Fibroblast of the conjunctiva (primary cell): ENCODE data around the gene TNXB.
"Not testable (repeated sequence)": the region's sequence is repeated elsewhere in the genome, so short reads cannot be mapped to it uniquely, and the experiment has no call there.

ENCODE experiments used
- DNase-seq: peaks from one replicate; pipeline ENCODE4 v3.0.0-alpha.2; 2010; ENCODE audit warnings: low read depth

TNXB gene

DNA sequence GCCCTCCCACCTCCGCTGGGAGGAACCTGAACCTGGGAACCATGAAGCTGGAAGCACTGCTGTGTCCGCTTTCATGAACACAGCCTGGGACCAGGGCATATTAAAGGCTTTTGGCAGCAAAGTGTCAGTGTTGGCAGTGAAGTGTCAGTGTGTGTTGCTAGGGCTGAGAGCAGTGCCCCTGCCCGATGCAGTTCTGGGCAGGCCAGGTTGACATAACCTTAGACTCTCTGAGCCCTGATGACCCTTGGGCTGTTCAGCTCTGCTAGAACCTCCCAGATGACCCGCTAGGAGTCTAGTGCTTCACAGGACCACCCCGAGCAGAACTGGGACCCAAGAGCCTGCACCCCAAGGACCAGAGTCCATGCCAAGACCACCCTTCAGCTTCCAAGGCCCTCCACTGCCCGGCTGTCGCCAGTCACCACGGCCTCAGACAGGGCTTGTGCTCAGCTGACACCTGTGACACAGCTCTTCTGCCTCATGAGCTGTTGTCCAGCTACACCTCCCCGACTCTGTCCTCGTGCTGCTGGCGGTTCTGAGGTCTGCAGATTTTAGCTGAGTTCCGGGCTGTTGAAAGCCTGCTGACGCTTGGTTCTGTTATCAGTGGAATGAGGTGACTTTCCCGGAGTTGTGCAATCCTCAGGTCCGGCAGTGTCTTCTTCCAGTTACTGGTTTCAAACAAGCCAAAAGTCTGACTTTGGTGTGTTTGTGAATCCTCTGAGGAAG is 106.4 kb downstream of the TNXB start:
- not testable (repeated sequence) for DNase-seq

DNA sequence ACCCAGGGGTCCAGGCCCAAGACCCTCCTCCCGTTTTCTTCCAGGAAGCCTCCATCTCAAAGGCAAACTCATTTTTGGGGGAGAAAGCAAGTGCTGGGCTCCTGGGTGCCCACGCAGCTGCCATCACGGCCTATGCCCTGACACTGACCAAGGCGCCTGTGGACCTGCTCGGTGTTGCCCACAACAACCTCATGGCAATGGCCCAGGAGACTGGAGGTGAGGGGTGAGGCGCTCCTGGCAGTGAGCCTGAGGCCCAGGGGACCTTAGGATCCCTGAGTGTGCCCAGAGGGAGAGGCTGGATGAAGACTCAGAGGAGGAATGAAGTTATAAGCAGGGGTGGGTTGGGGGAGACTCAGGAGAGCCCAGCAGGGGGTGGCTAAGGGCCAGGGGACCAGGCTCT is 112.8 kb downstream of the TNXB start:
- not testable (repeated sequence) for DNase-seq

DNA sequence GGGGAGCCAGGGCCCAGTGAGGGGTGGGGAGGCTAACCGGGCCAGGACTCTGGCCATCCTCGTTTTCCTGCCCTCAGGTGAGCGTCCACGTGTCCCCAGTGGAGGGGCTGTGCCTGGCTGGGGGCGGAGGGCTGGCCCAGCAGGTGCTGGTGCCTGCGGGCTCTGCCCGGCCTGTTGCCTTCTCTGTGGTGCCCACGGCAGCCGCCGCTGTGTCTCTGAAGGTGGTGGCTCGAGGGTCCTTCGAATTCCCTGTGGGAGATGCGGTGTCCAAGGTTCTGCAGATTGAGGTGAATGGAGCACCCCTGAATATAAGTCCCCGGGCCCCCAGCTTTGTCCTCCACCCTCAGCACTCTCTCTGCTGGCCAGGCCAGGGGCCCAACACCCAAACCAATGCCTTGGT is 114.7 kb downstream of the TNXB start:
- not testable (repeated sequence) for DNase-seq
